ENCODE data around the gene ACTR8. TPM values are rescaled to one million over a fixed set of nuclear protein-coding genes. Genes with fewer than 3 reads are reported as not detected.

ACTR8 gene
- total RNA-seq, 2 experiments from 2014 or later: 39.6 to 48.7 TPM

- Histone ChIP-seq H2AFZ (ENCODE audit: low read length) (no peak overlapping the region), H3K4me3 (ENCODE audit: low read depth, low read length, poor library complexity, severe bottlenecking) (no peak overlapping the region), H3K27ac (ENCODE audit: low read depth, low read length, poor library complexity, severe bottlenecking) (no peak overlapping the region), H3K4me2 (ENCODE audit: low read length) (no peak overlapping the region), H3K9me3 (ENCODE audit: low read length) (no peaks in the 10 kb centered on the region), H3K36me3 (ENCODE audit: insufficient read depth, low read length) (no peaks in the 10 kb centered on the region), H4K20me1 (ENCODE audit: insufficient read depth, low read length) (no peaks in the 10 kb centered on the region), H3K4me1 (ENCODE audit: insufficient read depth, low read length, poor library complexity, severe bottlenecking) (no peaks in the 10 kb centered on the region), H3K9me2 (ENCODE audit: insufficient read depth, low read length) (no peaks in the 10 kb centered on the region), H3K79me2 (ENCODE audit: insufficient read depth, low read depth, low read length) (no peaks in the 10 kb centered on the region)
- intact Hi-C loops (cut with micrococcal nuclease; ENCODE audit: unreplicated experiment): no loop called here
- no TSS peak for BruUV-seq (replicated peaks)
- CTCF ChIA-PET (ENCODE audit: unreplicated experiment): no interaction called here
- no peak for TF ChIP-seq EZH2phosphoT487 (IDR thresholded peaks at IDR 0.05; ENCODE audit: borderline replicate concordance, low read depth, low read length)
- no peak for TF ChIP-seq CTCF (conservative IDR thresholded peaks at IDR 0.05; ENCODE audit: low read length)
- DNase-seq (ENCODE audit: low spot score): no peak
- POLR2A ChIA-PET: interaction anchor here (0.6 kb wide), 1 partner anchor 67 kb away, joined by 3 read pairs; no protein-coding TSS in a partner anchor
Observed at GRCh38 chr3:53818221-53819162, 63.5 kb downstream of the ACTR8 start.

- intact Hi-C loops (cut with micrococcal nuclease; ENCODE audit: unreplicated experiment): no loop called here
- no peaks in the 10 kb centered on the region for H3K4me1 ChIP-seq (ENCODE audit: insufficient read depth, low read length, poor library complexity, severe bottlenecking)
- ChIA-PET CTCF (ENCODE audit: unreplicated experiment) (no interaction called here), POLR2A (interaction anchor here (0.6 kb wide), 1 partner anchor 67 kb away, joined by 3 read pairs; no protein-coding TSS in a partner anchor)
- H3K36me3 ChIP-seq (ENCODE audit: insufficient read depth, low read length): no peaks in the 10 kb centered on the region
- H3K4me3 ChIP-seq (ENCODE audit: low read depth, low read length, poor library complexity, severe bottlenecking): no peak overlapping the region
- no peaks in the 10 kb centered on the region for H3K79me2 ChIP-seq (ENCODE audit: insufficient read depth, low read depth, low read length)
- H3K9me3 ChIP-seq (ENCODE audit: low read length): no peaks in the 10 kb centered on the region
- TF ChIP-seq CTCF (conservative IDR thresholded peaks at IDR 0.05; ENCODE audit: low read length) (no peak), EZH2phosphoT487 (IDR thresholded peaks at IDR 0.05; ENCODE audit: borderline replicate concordance, low read depth, low read length) (no peak)
- no peaks in the 10 kb centered on the region for H3K9me2 ChIP-seq (ENCODE audit: insufficient read depth, low read length)
- no peak overlapping the region for H2AFZ ChIP-seq (ENCODE audit: low read length)
- H3K4me2 ChIP-seq (ENCODE audit: low read length): no peak overlapping the region
- DNase-seq (ENCODE audit: low spot score): no peak
- H4K20me1 ChIP-seq (ENCODE audit: insufficient read depth, low read length): no peaks in the 10 kb centered on the region
- H3K27ac ChIP-seq (ENCODE audit: low read depth, low read length, poor library complexity, severe bottlenecking): no peak overlapping the region
- no TSS peak for BruUV-seq (replicated peaks)
Observed at GRCh38 chr3:53817809-53818208, 64.1 kb downstream of the ACTR8 start.

GRCh38 chr3:53817211-53817610 is 64.7 kb downstream of the ACTR8 start:
- CTCF ChIA-PET (ENCODE audit: unreplicated experiment): no interaction called here

More at GRCh38 chr3:53817211-53817610, 64.7 kb downstream of the ACTR8 start:
- POLR2A ChIA-PET: no interaction called here
- no peak for TF ChIP-seq EZH2phosphoT487 (IDR thresholded peaks at IDR 0.05; ENCODE audit: borderline replicate concordance, low read depth, low read length)
- TF ChIP-seq CTCF (conservative IDR thresholded peaks at IDR 0.05; ENCODE audit: low read length): no peak
- no peak overlapping the region for H3K27ac ChIP-seq (ENCODE audit: low read depth, low read length, poor library complexity, severe bottlenecking)
- H3K36me3 ChIP-seq (ENCODE audit: insufficient read depth, low read length): no peaks in the 10 kb centered on the region
- no peak for DNase-seq (ENCODE audit: low spot score)
- BruUV-seq (replicated peaks): no TSS peak
- H3K79me2 ChIP-seq (ENCODE audit: insufficient read depth, low read depth, low read length): no peaks in the 10 kb centered on the region
- intact Hi-C loops (cut with micrococcal nuclease; ENCODE audit: unreplicated experiment): no loop called here
- no peak overlapping the region for H2AFZ ChIP-seq (ENCODE audit: low read length)
- no peaks in the 10 kb centered on the region for H3K4me1 ChIP-seq (ENCODE audit: insufficient read depth, low read length, poor library complexity, severe bottlenecking)
- no peaks in the 10 kb centered on the region for H3K9me2 ChIP-seq (ENCODE audit: insufficient read depth, low read length)
- H3K4me3 ChIP-seq (ENCODE audit: low read depth, low read length, poor library complexity, severe bottlenecking): no peak overlapping the region
- no peaks in the 10 kb centered on the region for H4K20me1 ChIP-seq (ENCODE audit: insufficient read depth, low read length)
- H3K9me3 ChIP-seq (ENCODE audit: low read length): no peaks in the 10 kb centered on the region
- H3K4me2 ChIP-seq (ENCODE audit: low read length): no peak overlapping the region
